ENCODE results near the gene VAV3.

Gene VAV3

GRCh38 chr1:107524301-107524700 is 440.7 kb downstream of the VAV3 start:
- TF ChIP-seq, protein P1, sequence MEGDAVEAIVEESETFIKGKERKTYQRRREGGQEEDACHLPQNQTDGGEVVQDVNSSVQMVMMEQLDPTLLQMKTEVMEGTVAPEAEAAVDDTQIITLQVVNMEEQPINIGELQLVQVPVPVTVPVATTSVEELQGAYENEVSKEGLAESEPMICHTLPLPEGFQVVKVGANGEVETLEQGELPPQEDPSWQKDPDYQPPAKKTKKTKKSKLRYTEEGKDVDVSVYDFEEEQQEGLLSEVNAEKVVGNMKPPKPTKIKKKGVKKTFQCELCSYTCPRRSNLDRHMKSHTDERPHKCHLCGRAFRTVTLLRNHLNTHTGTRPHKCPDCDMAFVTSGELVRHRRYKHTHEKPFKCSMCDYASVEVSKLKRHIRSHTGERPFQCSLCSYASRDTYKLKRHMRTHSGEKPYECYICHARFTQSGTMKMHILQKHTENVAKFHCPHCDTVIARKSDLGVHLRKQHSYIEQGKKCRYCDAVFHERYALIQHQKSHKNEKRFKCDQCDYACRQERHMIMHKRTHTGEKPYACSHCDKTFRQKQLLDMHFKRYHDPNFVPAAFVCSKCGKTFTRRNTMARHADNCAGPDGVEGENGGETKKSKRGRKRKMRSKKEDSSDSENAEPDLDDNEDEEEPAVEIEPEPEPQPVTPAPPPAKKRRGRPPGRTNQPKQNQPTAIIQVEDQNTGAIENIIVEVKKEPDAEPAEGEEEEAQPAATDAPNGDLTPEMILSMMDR (IDR thresholded peaks at IDR 0.05; ENCODE audit: low read depth, low read length): no peak
- DNase-seq (ENCODE audit: low read depth in 2 of 2): no peak
- no peak overlapping the region for H3K4me3 ChIP-seq (replicated peaks in 1 of 2; ENCODE audit: low read depth in 2 of 2, low read length in 2 of 2)

DNA sequence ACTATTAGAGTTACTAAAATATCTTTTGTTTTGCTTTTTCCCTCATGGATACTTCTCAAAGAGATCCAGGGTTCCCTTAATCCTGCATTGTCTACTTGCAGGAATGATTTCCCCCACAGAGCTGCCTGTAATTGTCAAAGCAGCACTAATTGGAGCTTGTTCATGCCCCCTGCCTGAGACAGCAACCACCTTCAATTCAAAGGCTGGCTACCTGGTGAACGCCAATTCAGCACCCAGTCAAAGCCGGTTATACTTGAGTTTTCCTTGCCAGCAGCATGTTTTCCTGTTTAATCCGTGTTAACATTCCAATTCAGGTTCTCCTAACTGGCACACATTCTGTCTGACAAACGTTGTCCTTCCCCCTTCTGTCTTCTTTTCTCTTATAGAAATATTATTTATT is 441.2 kb downstream of the VAV3 start:
- TF ChIP-seq, protein P1 (IDR thresholded peaks at IDR 0.05; ENCODE audit: low read depth, low read length): no peak
- DNase-seq (ENCODE audit: low read depth in 2 of 2): no peak
- H3K4me3 ChIP-seq (replicated peaks in 1 of 2; ENCODE audit: low read depth in 2 of 2, low read length in 2 of 2): no peak overlapping the region

GRCh38 chr1:107523061-107523460 is 441.9 kb downstream of the VAV3 start:
- DNase-seq (ENCODE audit: low read depth in 2 of 2): no peak
- TF ChIP-seq, protein P1 (IDR thresholded peaks at IDR 0.05; ENCODE audit: low read depth, low read length): no peak
- H3K4me3 ChIP-seq (replicated peaks in 1 of 2; ENCODE audit: low read depth in 2 of 2, low read length in 2 of 2): no peak overlapping the region
